ENCODE measurements around the gene IRF6.
A peak's percentile ranks its signal among the peaks of the same experiment; 100 is the strongest.

IRF6 gene

GRCh38 chr1:209786146-209786545, 19.8 kb downstream of the IRF6 start:
- DNase-seq: peak; percentile 85

- DNase-seq: no peak
Observed at GRCh38 chr1:209785592-209785991, 20.4 kb downstream of the IRF6 start.

- DNase-seq: peak; percentile 98
Observed at GRCh38 chr1:209784265-209785169, 21.4 kb downstream of the IRF6 start, which contains the start of gene C1orf74. C1orf74 (minus strand) TSS chr1:209784559; CDS start chr1:209783634, 925 bp downstream.

GRCh38 chr1:209783386-209783785, 22.6 kb downstream of the IRF6 start:
- DNase-seq: no peak

- no peak for DNase-seq
Observed at GRCh38 chr1:209780268-209780667, 25.7 kb downstream of the IRF6 start.

- no peak for DNase-seq
Observed at GRCh38 chr1:209778102-209778501, 27.8 kb downstream of the IRF6 start.

- no peak for DNase-seq
Observed at GRCh38 chr1:209777587-209777986, 28.4 kb downstream of the IRF6 start.

- no peak for DNase-seq
Observed at GRCh38 chr1:209775678-209776077, 30.3 kb downstream of the IRF6 start.

- DNase-seq: no peak
Observed at GRCh38 chr1:209774592-209774991, 31.4 kb downstream of the IRF6 start.

- peak; percentile 21 for DNase-seq
Observed at GRCh38 chr1:209772126-209772525, 33.8 kb downstream of the IRF6 start.

- no peak for DNase-seq
Observed at GRCh38 chr1:209770636-209771415, 35.1 kb downstream of the IRF6 start.

- peak; percentile 56 for DNase-seq
Observed at GRCh38 chr1:209769971-209770370, 36.0 kb downstream of the IRF6 start.

GRCh38 chr1:209769171-209769904, 36.6 kb downstream of the IRF6 start:
- DNase-seq: peak; percentile 70

GRCh38 chr1:209768354-209768774, 37.6 kb downstream of the IRF6 start:
- peak; percentile 41 for DNase-seq

- DNase-seq: peak; percentile 54
Observed at GRCh38 chr1:209767706-209768105, 38.2 kb downstream of the IRF6 start.

GRCh38 chr1:209767096-209767495, 38.8 kb downstream of the IRF6 start:
- DNase-seq: no peak

GRCh38 chr1:209766051-209766450, 39.9 kb downstream of the IRF6 start:
- no peak for DNase-seq

GRCh38 chr1:209761011-209761635, 44.8 kb downstream of the IRF6 start:
- no peak for DNase-seq

- DNase-seq: no peak
Observed at GRCh38 chr1:209759829-209760359, 46.0 kb downstream of the IRF6 start.

- no peak for DNase-seq
Observed at GRCh38 chr1:209758400-209758799, 47.5 kb downstream of the IRF6 start.

- DNase-seq: peak; percentile 32
Observed at GRCh38 chr1:209756615-209757445, 49.1 kb downstream of the IRF6 start.
